Endothelial cell (in vitro differentiated cells): ENCODE measurements around the gene BEAN1. TPM values are rescaled to one million over a fixed set of nuclear protein-coding genes. Genes with fewer than 3 reads are reported as not detected.

Experiments used
- DNase-seq: peaks from one replicate; pipeline ENCODE4 v3.0.0; 2021; ENCODE audit warnings: low spot score
- H3K27ac Mint-ChIP-seq: one replicate; pipeline ENCODE4 v1.8.0; 2021; ENCODE audit warnings: mixed read lengths, inconsistent platforms; ENCODE audit not compliant: unreplicated experiment
- H3K27me3 Mint-ChIP-seq: one replicate; pipeline ENCODE4 v1.8.0; 2021; ENCODE audit warnings: mild to moderate bottlenecking, moderate library complexity, mixed read lengths, inconsistent platforms; ENCODE audit not compliant: unreplicated experiment
- H3K36me3 Mint-ChIP-seq: one replicate; pipeline ENCODE4 v1.8.0; 2021; ENCODE audit warnings: mild to moderate bottlenecking, low read depth, mixed read lengths, inconsistent platforms; ENCODE audit not compliant: unreplicated experiment
- H3K4me1 Mint-ChIP-seq: one replicate; pipeline ENCODE4 v1.8.0; 2021; ENCODE audit warnings: mild to moderate bottlenecking, mixed read lengths, inconsistent platforms; ENCODE audit not compliant: unreplicated experiment
- H3K4me3 Mint-ChIP-seq: one replicate; pipeline ENCODE4 v1.8.0; 2021; ENCODE audit warnings: mild to moderate bottlenecking, mixed read lengths, inconsistent platforms; ENCODE audit not compliant: unreplicated experiment
- H3K9me3 Mint-ChIP-seq: one replicate; pipeline ENCODE4 v1.8.0; 2021; ENCODE audit warnings: mixed read lengths, inconsistent platforms; ENCODE audit not compliant: unreplicated experiment
- CTCF ChIP-seq: fragments of 200-600 bp; sonication (generic); IDR thresholded peaks from one replicate; pipeline ENCODE4 v1.5.0; 2021; ENCODE audit warnings: antibody characterized with exemption; ENCODE audit not compliant: unreplicated experiment
- total RNA-seq: library from RNA; stranded (reverse); fragmentation: NEBNext Ultra II Directional; extraction: Animal tissue kit (Norgen Biotek cat#: 25700); gene quantifications from one replicate; pipeline ENCODE4 v1.2.1, GENCODE V29; 2021; ENCODE audit not compliant: unreplicated experiment

Gene BEAN1
- total RNA-seq, 1 donor from 2014 or later, result 0.49 TPM

GRCh38 chr16:66403531-66404145 lies 23.5 kb upstream of the BEAN1 start:
- H3K27me3 Mint-ChIP-seq, result peaks cover 33% of the 10 kb centered on the region
- peak overlapping the region; percentile 78 for H3K4me3 Mint-ChIP-seq
- peak overlapping the region; percentile 32 for H3K27ac Mint-ChIP-seq
- TF ChIP-seq CTCF, result no peak
- H3K36me3 Mint-ChIP-seq, result peaks cover 60% of the 10 kb centered on the region
- no peaks in the 10 kb centered on the region for H3K9me3 Mint-ChIP-seq
- DNase-seq, result no peak
- H3K4me1 Mint-ChIP-seq, result peaks cover 48% of the 10 kb centered on the region

DNA sequence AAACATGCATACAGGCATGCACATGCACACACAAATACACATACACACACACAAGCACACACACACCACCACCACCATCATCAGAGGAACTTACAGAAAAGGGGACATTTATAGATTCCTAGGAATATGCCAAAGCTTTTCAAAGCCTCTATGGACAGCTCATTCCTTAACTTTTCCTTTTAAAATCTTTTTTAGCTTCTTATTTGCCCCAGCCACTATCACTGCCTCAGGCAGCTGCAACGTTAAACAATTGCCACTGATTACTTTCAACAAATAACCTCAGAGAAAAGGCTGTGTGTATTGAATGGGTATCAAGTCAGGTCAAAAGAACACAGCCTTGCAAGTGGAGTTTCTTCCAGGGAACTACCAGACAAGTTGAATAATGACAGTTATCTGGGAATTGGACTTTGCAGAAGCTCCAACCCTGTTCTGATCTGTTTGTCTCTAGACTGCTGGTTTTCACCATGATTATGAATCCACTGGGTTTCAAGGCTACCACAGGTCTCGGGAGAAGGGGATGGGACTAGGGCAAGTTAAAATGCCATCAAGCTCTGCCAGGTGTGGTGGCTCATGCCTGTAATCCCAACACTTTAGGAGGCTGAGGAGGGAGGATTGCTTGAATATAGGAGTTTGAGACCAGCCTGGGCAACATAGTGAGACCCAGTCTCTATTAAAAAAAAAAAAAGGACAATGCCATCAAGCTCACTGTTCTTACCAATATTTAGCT lies 21.9 kb upstream of the BEAN1 start:
- no peak for DNase-seq

DNA sequence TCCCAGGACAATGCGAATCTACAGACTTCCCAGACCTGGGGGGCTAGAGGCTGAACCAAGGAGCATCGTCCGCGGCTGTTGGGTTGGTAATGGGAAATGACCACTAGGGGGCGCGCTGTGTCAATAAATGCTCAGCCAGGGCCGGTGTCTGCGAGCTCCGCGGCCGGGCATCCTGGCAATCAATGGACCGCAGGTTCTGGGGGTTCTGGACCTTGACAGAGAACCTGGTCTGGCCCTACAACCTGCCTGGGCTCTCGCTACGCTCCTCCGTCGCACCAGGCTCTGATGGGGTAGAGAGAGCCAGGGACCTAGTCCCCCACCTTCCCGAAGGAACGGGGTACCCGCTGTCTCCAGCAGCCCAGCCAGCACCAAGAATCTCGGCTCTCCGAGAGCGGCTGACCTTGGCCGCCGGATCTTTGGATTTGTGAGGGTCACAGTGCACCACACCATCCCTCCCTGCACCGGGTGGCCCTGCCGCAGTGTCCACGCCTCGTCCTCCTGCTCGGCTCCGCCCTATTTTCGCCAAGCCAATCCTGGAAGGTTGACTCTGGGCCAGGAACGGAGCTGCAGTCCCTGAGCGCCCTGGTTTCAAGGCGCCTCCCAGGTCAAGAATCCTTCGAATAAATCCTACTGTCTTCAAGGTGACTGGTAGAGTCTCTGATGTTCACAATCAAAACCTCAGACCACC lies 20.4 kb upstream of the BEAN1 start:
- Mint-ChIP-seq H3K9me3 (no peaks in the 10 kb centered on the region), H3K36me3 (peaks cover 36% of the 10 kb centered on the region), H3K27ac (peak overlapping the region; percentile 90), H3K4me1 (peaks cover 46% of the 10 kb centered on the region), H3K27me3 (peaks cover 31% of the 10 kb centered on the region), H3K4me3 (peak overlapping the region; percentile 60)
- DNase-seq, result peak; percentile 91
- peak; percentile 98 for TF ChIP-seq CTCF

More for the DNA sequence above, 21.9 kb upstream of the BEAN1 start:
- H3K4me1 Mint-ChIP-seq, result peaks cover 51% of the 10 kb centered on the region
- H3K9me3 Mint-ChIP-seq, result no peaks in the 10 kb centered on the region
- peak overlapping the region; percentile 65 for H3K27ac Mint-ChIP-seq
- TF ChIP-seq CTCF, result no peak
- peaks cover 34% of the 10 kb centered on the region for H3K27me3 Mint-ChIP-seq
- peak overlapping the region; percentile 52 for H3K4me3 Mint-ChIP-seq
- peaks cover 51% of the 10 kb centered on the region for H3K36me3 Mint-ChIP-seq

- H3K4me1 Mint-ChIP-seq, result peaks cover 46% of the 10 kb centered on the region
- no peak for TF ChIP-seq CTCF
- peaks cover 29% of the 10 kb centered on the region for H3K36me3 Mint-ChIP-seq
- H3K27me3 Mint-ChIP-seq, result peaks cover 27% of the 10 kb centered on the region
- peak; percentile 49 for DNase-seq
- peak overlapping the region; percentile 54 for H3K4me3 Mint-ChIP-seq
- no peaks in the 10 kb centered on the region for H3K9me3 Mint-ChIP-seq
- H3K27ac Mint-ChIP-seq, result peak overlapping the region; percentile 99
Observed at GRCh38 chr16:66408163-66409048, 18.7 kb upstream of the BEAN1 start.
